Measurements from ENCODE around the gene DEPP1.

DNA sequence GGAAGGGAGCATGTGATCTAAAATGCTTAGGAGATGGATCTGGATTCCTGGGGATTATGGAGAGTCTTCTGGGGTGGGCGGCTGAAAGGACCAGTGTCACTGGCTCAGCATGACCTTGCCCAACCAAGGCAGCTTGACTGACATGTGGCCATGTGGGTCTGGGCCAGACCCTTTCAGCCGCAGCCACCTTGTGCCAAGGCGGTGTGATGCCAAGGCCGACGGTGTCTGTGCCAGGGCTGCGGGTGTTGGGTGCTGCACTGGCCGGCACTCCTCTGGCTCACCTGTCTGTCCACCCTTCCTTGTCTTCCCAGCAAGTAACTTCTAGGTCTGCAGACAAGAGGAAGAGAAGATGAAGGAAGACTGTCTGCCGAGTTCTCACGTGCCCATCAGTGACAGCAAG lies 8.8 kb downstream of the DEPP1 start:
- TF ChIP-seq, protein P1, sequence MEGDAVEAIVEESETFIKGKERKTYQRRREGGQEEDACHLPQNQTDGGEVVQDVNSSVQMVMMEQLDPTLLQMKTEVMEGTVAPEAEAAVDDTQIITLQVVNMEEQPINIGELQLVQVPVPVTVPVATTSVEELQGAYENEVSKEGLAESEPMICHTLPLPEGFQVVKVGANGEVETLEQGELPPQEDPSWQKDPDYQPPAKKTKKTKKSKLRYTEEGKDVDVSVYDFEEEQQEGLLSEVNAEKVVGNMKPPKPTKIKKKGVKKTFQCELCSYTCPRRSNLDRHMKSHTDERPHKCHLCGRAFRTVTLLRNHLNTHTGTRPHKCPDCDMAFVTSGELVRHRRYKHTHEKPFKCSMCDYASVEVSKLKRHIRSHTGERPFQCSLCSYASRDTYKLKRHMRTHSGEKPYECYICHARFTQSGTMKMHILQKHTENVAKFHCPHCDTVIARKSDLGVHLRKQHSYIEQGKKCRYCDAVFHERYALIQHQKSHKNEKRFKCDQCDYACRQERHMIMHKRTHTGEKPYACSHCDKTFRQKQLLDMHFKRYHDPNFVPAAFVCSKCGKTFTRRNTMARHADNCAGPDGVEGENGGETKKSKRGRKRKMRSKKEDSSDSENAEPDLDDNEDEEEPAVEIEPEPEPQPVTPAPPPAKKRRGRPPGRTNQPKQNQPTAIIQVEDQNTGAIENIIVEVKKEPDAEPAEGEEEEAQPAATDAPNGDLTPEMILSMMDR (IDR thresholded peaks at IDR 0.05) = no peak
- TF ChIP-seq ZFX (IDR thresholded peaks at IDR 0.05; ENCODE audit: borderline replicate concordance) = no peak

Data from 22Rv1 (cell line).